Stomach (tissue), 9 donors: ENCODE data around the gene PTGR1. TPM values are rescaled to one million over a fixed set of nuclear protein-coding genes. Genes with fewer than 3 reads are reported as not detected.

Experiments
- DNase-seq, 2 donors: peaks; one replicate each; pipeline versions ENCODE4 v3.0.0 to v3.0.0-alpha.2; 2013 to 2019
- H3K27ac ChIP-seq, 5 donors: fragments of 200-600 bp in 4 of 5; sonication (generic) in 4 of 5; one replicate each; pipeline ENCODE4 v1.5.1; 2013 to 2019; ENCODE audit warnings: mild to moderate bottlenecking in 1 of 5, moderate library complexity in 1 of 5
- H3K27me3 ChIP-seq, 3 donors: fragments of 200-600 bp; sonication (generic); one replicate each; pipeline ENCODE4 v1.5.1; 2017 to 2019; ENCODE audit warnings: mixed run types in 1 of 3
- H3K36me3 ChIP-seq, 4 donors: fragments of 200-600 bp; sonication (generic); 1 replicate in 3 of 4; 2 replicates in 1 of 4; pipeline ENCODE4 v1.5.1; 2016 to 2019
- H3K4me1 ChIP-seq, 4 donors: fragments of 200-600 bp; sonication (generic); one replicate each; pipeline ENCODE4 v1.5.1; 2016 to 2019
- H3K4me3 ChIP-seq, 4 donors: fragments of 200-600 bp; sonication (generic) in 3 of 4; one replicate each; pipeline ENCODE4 v1.5.1; 2016 to 2019; ENCODE audit warnings: mild to moderate bottlenecking in 1 of 4
- H3K9me3 ChIP-seq, 4 donors: fragments of 200-600 bp; sonication (generic); one replicate each; pipeline ENCODE4 v1.5.1; 2016 to 2019
- EP300 ChIP-seq: sonication (generic); formaldehyde crosslinking; IDR thresholded peaks from one replicate; pipeline ENCODE4 v1.6.1; 2017; ENCODE audit warnings: antibody characterized with exemption
- POLR2A ChIP-seq, 4 donors: fragments of 450-650 bp; IDR thresholded peaks; one replicate each; pipeline ENCODE4 v1.6.1; 2016; ENCODE audit warnings: antibody characterized with exemption in 4 of 4, control low read depth in 2 of 4, mild to moderate bottlenecking in 1 of 4, moderate library complexity in 1 of 4
- POLR2AphosphoS5 ChIP-seq, 3 donors: sonication (generic); formaldehyde crosslinking; IDR thresholded peaks; one replicate each; pipeline ENCODE4 v1.6.1; 2016; ENCODE audit warnings: antibody characterized with exemption in 3 of 3
- WGBS, 5 donors: extraction: QIAGEN DNeasy Blood & Tissue Kit in 3 of 5; methylation state at CpG; one replicate each; pipeline versions ENCODE4 v1.1.5 to v1.1.7; 2013 to 2018; 5-methylcytosine and 5-hydroxymethylcytosine counted together
- intact Hi-C: fragments of 100-400 bp; cut with DNase I; formaldehyde crosslinking; loops from one replicate; pipeline ENCODE4 v1.15.1; 2023; ENCODE audit warnings: low total_unique reads
- polyA plus RNA-seq, 3 donors: library from polyadenylated mRNA; stranded (reverse); fragments of 200-250 nt; gene quantifications; one replicate each; pipeline ENCODE4 v1.2.3, GENCODE V29; 2013
- total RNA-seq, 5 donors: library from RNA; depleted of rRNA; stranded (reverse); fragments of >200 nt; gene quantifications; one replicate each; pipeline versions ENCODE4 v1.1.0 to v1.2.3, GENCODE V29; 2014 to 2016
- TF ChIP-seq, protein P1 (sequence below), 7 experiments: fragments of 450-650 bp in 4 of 7; fragments of 200-600 bp in 3 of 7; sonication (generic) in 3 of 7; IDR thresholded peaks; one replicate each; pipeline ENCODE4 v1.5.1; 2016 to 2019; ENCODE audit warnings: antibody characterized with exemption in 7 of 7, control low read depth in 2 of 7, mild to moderate bottlenecking in 1 of 7
- donor health status: healthy with polysubstance abuse.
- donor health status: Bipolar disorder and iron deficiency.
- donor health status: healthy.

The PTGR1 gene
- total and polyA plus RNA-seq, 8 donors, result 31.1 to 378 (median 133) TPM

GRCh38 chr9:111613436-111614040 lies 14.1 kb upstream of the PTGR1 start:
- H3K27ac ChIP-seq, result peak overlapping the region in 1 of 5 donors; percentile 27
- peak in 1 of 2 donors; percentile 64 for DNase-seq
- H3K9me3 ChIP-seq, result no peaks in the 10 kb centered on the region
- H3K4me3 ChIP-seq, result no peak overlapping the region
- intact Hi-C loops, result no loop called here
- TF ChIP-seq, protein P1, sequence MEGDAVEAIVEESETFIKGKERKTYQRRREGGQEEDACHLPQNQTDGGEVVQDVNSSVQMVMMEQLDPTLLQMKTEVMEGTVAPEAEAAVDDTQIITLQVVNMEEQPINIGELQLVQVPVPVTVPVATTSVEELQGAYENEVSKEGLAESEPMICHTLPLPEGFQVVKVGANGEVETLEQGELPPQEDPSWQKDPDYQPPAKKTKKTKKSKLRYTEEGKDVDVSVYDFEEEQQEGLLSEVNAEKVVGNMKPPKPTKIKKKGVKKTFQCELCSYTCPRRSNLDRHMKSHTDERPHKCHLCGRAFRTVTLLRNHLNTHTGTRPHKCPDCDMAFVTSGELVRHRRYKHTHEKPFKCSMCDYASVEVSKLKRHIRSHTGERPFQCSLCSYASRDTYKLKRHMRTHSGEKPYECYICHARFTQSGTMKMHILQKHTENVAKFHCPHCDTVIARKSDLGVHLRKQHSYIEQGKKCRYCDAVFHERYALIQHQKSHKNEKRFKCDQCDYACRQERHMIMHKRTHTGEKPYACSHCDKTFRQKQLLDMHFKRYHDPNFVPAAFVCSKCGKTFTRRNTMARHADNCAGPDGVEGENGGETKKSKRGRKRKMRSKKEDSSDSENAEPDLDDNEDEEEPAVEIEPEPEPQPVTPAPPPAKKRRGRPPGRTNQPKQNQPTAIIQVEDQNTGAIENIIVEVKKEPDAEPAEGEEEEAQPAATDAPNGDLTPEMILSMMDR (IDR thresholded peaks at IDR 0.05), result no peak
- TF ChIP-seq POLR2AphosphoS5 (IDR thresholded peaks at IDR 0.05) (no peak), POLR2A (IDR thresholded peaks at IDR 0.05) (no peak), EP300 (no peak)
- no peaks in the 10 kb centered on the region for H3K36me3 ChIP-seq
- peaks cover 0 to 7% (median 0%) of the 10 kb centered on the region in 3 donors for H3K27me3 ChIP-seq
- WGBS, 5 donors, result 22 to 45% (median 26%) methylated on average over 4 of the region's 4 CpGs
- peaks cover 0 to 18% (median 8%) of the 10 kb centered on the region in 4 donors for H3K4me1 ChIP-seq

DNA sequence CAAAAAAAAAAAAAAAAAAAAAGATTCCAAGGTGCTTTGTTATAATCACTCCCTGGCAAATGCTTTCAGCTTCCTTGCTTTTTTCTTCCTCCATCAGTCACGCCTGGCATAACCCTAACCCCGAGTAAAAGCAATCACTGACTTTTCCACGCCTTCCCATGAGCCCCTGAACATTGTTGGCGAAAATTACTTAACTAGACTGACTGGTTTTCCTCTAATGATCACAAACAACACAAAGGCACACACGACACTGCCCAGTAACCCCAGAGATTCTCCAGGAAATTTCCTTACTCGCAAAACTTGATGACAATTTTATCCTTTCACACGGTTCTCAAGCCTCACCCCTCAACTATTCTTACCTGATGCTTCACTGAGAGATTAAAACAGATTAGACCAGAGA lies 11.4 kb upstream of the PTGR1 start:
- no peaks in the 10 kb centered on the region for H3K9me3 ChIP-seq
- TF ChIP-seq EP300 (no peak), POLR2AphosphoS5 (IDR thresholded peaks at IDR 0.05) (no peak), POLR2A (IDR thresholded peaks at IDR 0.05) (no peak)
- TF ChIP-seq, protein P1 (IDR thresholded peaks at IDR 0.05), result no peak
- H3K27ac ChIP-seq, result peak overlapping the region in 2 of 5 donors; percentile 38 to 62
- peaks cover 0 to 18% (median 8%) of the 10 kb centered on the region in 4 donors for H3K4me1 ChIP-seq
- H3K36me3 ChIP-seq, result no peaks in the 10 kb centered on the region
- DNase-seq, result peak in 1 of 2 donors; percentile 71
- peaks cover 0 to 14% (median 0%) of the 10 kb centered on the region in 3 donors for H3K27me3 ChIP-seq
- WGBS, 5 donors, result 35 to 60% (median 39%) methylated on average over 7 of the region's 7 CpGs
- intact Hi-C loops, result no loop called here
- H3K4me3 ChIP-seq, result no peak overlapping the region

- TF ChIP-seq POLR2A (IDR thresholded peaks at IDR 0.05), result no peak
- Histone ChIP-seq H3K9me3 (no peaks in the 10 kb centered on the region), H3K4me3 (no peak overlapping the region), H3K27me3 (peaks cover 0 to 14% (median 0%) of the 10 kb centered on the region in 3 donors), H3K27ac (peak overlapping the region in 3 of 5 donors; percentile 19 to 62 (median 38)), H3K36me3 (no peaks in the 10 kb centered on the region), H3K4me1 (peaks cover 0 to 18% (median 8%) of the 10 kb centered on the region in 4 donors)
- intact Hi-C loops, result no loop called here
- no peak for DNase-seq
- 23 to 40% (median 37%) methylated on average over 5 of the region's 5 CpGs for WGBS, 5 donors
Observed at GRCh38 chr9:111610149-111610548, 10.7 kb upstream of the PTGR1 start.

GRCh38 chr9:111605041-111605559 lies 5.7 kb upstream of the PTGR1 start:
- TF ChIP-seq POLR2A (IDR thresholded peaks at IDR 0.05) (no peak), POLR2AphosphoS5 (IDR thresholded peaks at IDR 0.05) (no peak), EP300 (no peak)
- TF ChIP-seq, protein P1 (IDR thresholded peaks at IDR 0.05), result no peak
- DNase-seq, result peak in 1 of 2 donors; percentile 20
- Histone ChIP-seq H3K9me3 (no peaks in the 10 kb centered on the region), H3K27ac (no peak overlapping the region), H3K27me3 (peaks cover 0 to 7% (median 0%) of the 10 kb centered on the region in 3 donors), H3K36me3 (no peaks in the 10 kb centered on the region), H3K4me1 (peaks cover 5 to 36% (median 20%) of the 10 kb centered on the region in 4 donors), H3K4me3 (no peak overlapping the region)
- WGBS, 5 donors, result 68 to 82% (median 72%) methylated on average over 9 of the region's 9 CpGs
- intact Hi-C loops, result no loop called here
